Tongue (tissue), 2 donors: ENCODE measurements around the gene CASR. TPM values are rescaled to one million over a fixed set of nuclear protein-coding genes. Genes with fewer than 3 reads are reported as not detected.
"Not testable (repeated sequence)": the region's sequence is repeated elsewhere in the genome, so short reads cannot be mapped to it uniquely, and the experiment has no call there.

Experiments
- DNase-seq: peaks from one replicate; pipeline ENCODE4 v3.0.0-alpha.2; 2015
- total RNA-seq: library from RNA; depleted of rRNA; stranded (reverse); fragments of >200 nt; gene quantifications from one replicate; pipeline ENCODE4 v1.2.3, GENCODE V29; 2014

Gene CASR
- total RNA-seq, result not detected

- no peak for DNase-seq
These were observed at the start of gene CASR for GRCh38 chr3:122183521-122183892. Gene CASR (plus strand): TSS chr3:122183668. CDS start chr3:122254190, 70,522 bp downstream.

GRCh38 chr3:122146466-122146865, 37.0 kb upstream of the CASR start:
- DNase-seq, result no peak

- DNase-seq, result no peak
These were observed 34.4 kb upstream of the CASR start for GRCh38 chr3:122148941-122149627.

- no peak for DNase-seq
These were observed 32.0 kb upstream of the CASR start for GRCh38 chr3:122151480-122151879.

- DNase-seq, result not testable (repeated sequence)
These were observed 18.5 kb upstream of the CASR start for GRCh38 chr3:122164983-122165382.

- no peak for DNase-seq
These were observed 15.8 kb upstream of the CASR start for GRCh38 chr3:122167630-122168029.

GRCh38 chr3:122168044-122168443, 15.4 kb upstream of the CASR start:
- DNase-seq, result no peak

- no peak for DNase-seq
These were observed 13.6 kb upstream of the CASR start for GRCh38 chr3:122169911-122170310.

- DNase-seq, result not testable (repeated sequence)
These were observed 12.1 kb upstream of the CASR start for GRCh38 chr3:122171361-122171760.

- no peak for DNase-seq
These were observed 4.8 kb upstream of the CASR start for GRCh38 chr3:122178711-122179110.

GRCh38 chr3:122183893-122184590, 574 bp downstream of the CASR start:
- no peak for DNase-seq

- DNase-seq, result no peak
These were observed 1.1 kb downstream of the CASR start for GRCh38 chr3:122184591-122184929.

GRCh38 chr3:122186372-122186771, 2.9 kb downstream of the CASR start:
- no peak for DNase-seq

- no peak for DNase-seq
These were observed 5.3 kb downstream of the CASR start for GRCh38 chr3:122188737-122189136.

GRCh38 chr3:122189357-122189756, 5.9 kb downstream of the CASR start:
- no peak for DNase-seq

- no peak for DNase-seq
These were observed 7.1 kb downstream of the CASR start for GRCh38 chr3:122190525-122190924.

- no peak for DNase-seq
These were observed 15.5 kb downstream of the CASR start for GRCh38 chr3:122198966-122199365.

- DNase-seq, result no peak
These were observed 16.1 kb downstream of the CASR start for GRCh38 chr3:122199552-122199951.

- no peak for DNase-seq
These were observed 17.2 kb downstream of the CASR start for GRCh38 chr3:122200661-122201060.

- not testable (repeated sequence) for DNase-seq
These were observed 18.0 kb downstream of the CASR start for GRCh38 chr3:122201476-122201875.

- no peak for DNase-seq
These were observed 25.1 kb downstream of the CASR start for GRCh38 chr3:122208579-122208978.

- DNase-seq, result no peak
These were observed 30.2 kb downstream of the CASR start for GRCh38 chr3:122213650-122214049.

GRCh38 chr3:122214711-122215110, 31.2 kb downstream of the CASR start:
- DNase-seq, result no peak
